ENCODE measurements around the gene IPO13. TPM values are rescaled to one million over a fixed set of nuclear protein-coding genes. Genes with fewer than 3 reads are reported as not detected.
A peak's percentile ranks its signal among the peaks of the same experiment; 100 is the strongest.

IPO13 gene
- total RNA-seq, 2 donors from 2014 or later, result 18.6 to 21.5 TPM

- H3K9me3 ChIP-seq (ENCODE audit: control insufficient read depth, low read length), result no peaks in the 10 kb centered on the region
- no peaks in the 10 kb centered on the region for H3K36me3 Mint-ChIP-seq (ENCODE audit: low read depth)
- no peak overlapping the region for H3K4me3 ChIP-seq (ENCODE audit: low read length)
- H3K36me3 ChIP-seq (ENCODE audit: control insufficient read depth, insufficient read depth, low read length), result no peaks in the 10 kb centered on the region
- H3K4me3 Mint-ChIP-seq, result peak overlapping the region; percentile 78
- no peaks in the 10 kb centered on the region for H3K27me3 ChIP-seq (ENCODE audit: control insufficient read depth, insufficient read depth, low read length, poor library complexity, severe bottlenecking)
- DNase-seq, result no peak
- H3K27ac Mint-ChIP-seq, result no peak overlapping the region
- no peak for TF ChIP-seq CTCF (conservative IDR thresholded peaks at IDR 0.05)
- no peak overlapping the region for H3K27ac ChIP-seq (ENCODE audit: low read depth, low read length)
- peaks cover 18% of the 10 kb centered on the region for H3K4me1 ChIP-seq (ENCODE audit: control insufficient read depth, insufficient read depth, low read length)
- H3K4me1 Mint-ChIP-seq, result peaks cover 28% of the 10 kb centered on the region
- 95 to 96% methylated on average over 7 to 9 of the region's 9 CpGs for WGBS, 2 experiments (ENCODE audit: insufficient coverage in 1 of 2, insufficient read length in 1 of 2)
- H3K9ac ChIP-seq (ENCODE audit: extremely low read depth, low read length, poor library complexity, severe bottlenecking), result no peak overlapping the region
- H3K27me3 Mint-ChIP-seq (ENCODE audit: insufficient read depth), result no peaks in the 10 kb centered on the region
- no peaks in the 10 kb centered on the region for H3K9me3 Mint-ChIP-seq
Observed at GRCh38 chr1:43993206-43993914, 46.6 kb downstream of the IPO13 start.

GRCh38 chr1:43994071-43994470 is 47.3 kb downstream of the IPO13 start:
- Mint-ChIP-seq H3K4me3 (no peak overlapping the region), H3K9me3 (no peaks in the 10 kb centered on the region), H3K27ac (no peak overlapping the region), H3K4me1 (peaks cover 32% of the 10 kb centered on the region), H3K27me3 (ENCODE audit: insufficient read depth) (no peaks in the 10 kb centered on the region), H3K36me3 (ENCODE audit: low read depth) (no peaks in the 10 kb centered on the region)
- Histone ChIP-seq H3K36me3 (ENCODE audit: control insufficient read depth, insufficient read depth, low read length) (no peaks in the 10 kb centered on the region), H3K4me1 (ENCODE audit: control insufficient read depth, insufficient read depth, low read length) (peaks cover 18% of the 10 kb centered on the region), H3K27ac (ENCODE audit: low read depth, low read length) (no peak overlapping the region), H3K9me3 (ENCODE audit: control insufficient read depth, low read length) (no peaks in the 10 kb centered on the region), H3K4me3 (ENCODE audit: low read length) (no peak overlapping the region), H3K27me3 (ENCODE audit: control insufficient read depth, insufficient read depth, low read length, poor library complexity, severe bottlenecking) (no peaks in the 10 kb centered on the region), H3K9ac (ENCODE audit: extremely low read depth, low read length, poor library complexity, severe bottlenecking) (no peak overlapping the region)
- no peak for TF ChIP-seq CTCF (conservative IDR thresholded peaks at IDR 0.05)
- no peak for DNase-seq
- 98 to 100% methylated on average over 4 to 7 of the region's 7 CpGs for WGBS, 2 experiments (ENCODE audit: insufficient coverage in 1 of 2, insufficient read length in 1 of 2)

- TF ChIP-seq CTCF (conservative IDR thresholded peaks at IDR 0.05), result peak; percentile 80
- H3K9ac ChIP-seq (ENCODE audit: extremely low read depth, low read length, poor library complexity, severe bottlenecking), result no peak overlapping the region
- no peak overlapping the region for H3K4me3 Mint-ChIP-seq
Observed at GRCh38 chr1:43994794-43995790, 48.3 kb downstream of the IPO13 start.

More at GRCh38 chr1:43994794-43995790, 48.3 kb downstream of the IPO13 start:
- Mint-ChIP-seq H3K4me1 (peaks cover 40% of the 10 kb centered on the region), H3K27me3 (ENCODE audit: insufficient read depth) (no peaks in the 10 kb centered on the region), H3K9me3 (no peaks in the 10 kb centered on the region), H3K27ac (peak overlapping the region; percentile 18), H3K36me3 (ENCODE audit: low read depth) (no peaks in the 10 kb centered on the region)
- H3K27me3 ChIP-seq (ENCODE audit: control insufficient read depth, insufficient read depth, low read length, poor library complexity, severe bottlenecking), result no peaks in the 10 kb centered on the region
- WGBS, 2 experiments (ENCODE audit: insufficient coverage in 1 of 2, insufficient read length in 1 of 2), result 80 to 94% methylated on average over 8 to 15 of the region's 15 CpGs
- peak overlapping the region; percentile 68 for H3K27ac ChIP-seq (ENCODE audit: low read depth, low read length)
- no peaks in the 10 kb centered on the region for H3K9me3 ChIP-seq (ENCODE audit: control insufficient read depth, low read length)
- peaks cover 27% of the 10 kb centered on the region for H3K4me1 ChIP-seq (ENCODE audit: control insufficient read depth, insufficient read depth, low read length)
- no peak overlapping the region for H3K4me3 ChIP-seq (ENCODE audit: low read length)
- H3K36me3 ChIP-seq (ENCODE audit: control insufficient read depth, insufficient read depth, low read length), result no peaks in the 10 kb centered on the region
- DNase-seq, result peak; percentile 91
